Measurements from ENCODE around the gene HMCN2. TPM values are rescaled to one million over a fixed set of nuclear protein-coding genes. Genes with fewer than 3 reads are reported as not detected.

Gene HMCN2
- total RNA-seq, 2 donors from 2014 or later = not detected

DNA sequence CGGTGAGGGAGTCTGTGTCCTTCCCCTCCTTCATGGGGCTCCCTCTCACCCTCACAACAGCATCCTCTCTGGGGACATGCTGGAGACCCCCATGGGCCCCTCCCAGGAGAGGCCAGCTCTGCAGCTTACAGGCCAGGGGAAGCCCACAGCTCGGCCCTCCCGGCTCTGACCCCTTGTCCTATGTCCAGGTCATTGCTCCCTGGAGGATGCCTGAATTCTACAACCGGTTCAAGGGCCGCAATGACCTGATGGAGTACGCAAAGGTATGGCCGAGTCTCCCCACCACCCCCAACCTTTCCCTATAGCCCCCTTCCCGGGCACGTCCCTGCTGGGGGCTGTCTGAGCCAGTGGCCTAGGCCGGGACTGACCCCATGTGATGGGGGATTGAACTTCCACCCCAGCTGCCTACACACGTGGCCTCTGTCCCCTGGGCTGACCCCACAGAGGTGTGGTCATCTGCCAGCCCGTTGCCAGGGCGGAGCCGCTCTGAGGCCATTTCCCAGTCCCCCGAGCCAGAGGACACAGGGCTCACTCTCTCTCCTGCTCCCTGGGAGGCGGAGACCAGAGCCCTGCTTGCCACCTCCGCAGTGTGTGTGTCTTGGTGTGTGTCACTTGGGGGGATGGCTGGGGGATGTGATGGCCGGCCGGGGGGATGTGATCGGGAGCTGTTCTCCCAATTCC is 201.1 kb downstream of the HMCN2 start:
- H3K27me3 Mint-ChIP-seq = peaks cover 24% of the 10 kb centered on the region
- no peak for ATAC-seq (replicated peaks)
- no peaks in the 10 kb centered on the region for H3K9me3 Mint-ChIP-seq
- H3K4me3 Mint-ChIP-seq = no peak overlapping the region
- H3K27ac Mint-ChIP-seq = no peak overlapping the region
- no peaks in the 10 kb centered on the region for H3K4me1 Mint-ChIP-seq
- H3K36me3 Mint-ChIP-seq (ENCODE audit: low read depth) = no peaks in the 10 kb centered on the region

DNA sequence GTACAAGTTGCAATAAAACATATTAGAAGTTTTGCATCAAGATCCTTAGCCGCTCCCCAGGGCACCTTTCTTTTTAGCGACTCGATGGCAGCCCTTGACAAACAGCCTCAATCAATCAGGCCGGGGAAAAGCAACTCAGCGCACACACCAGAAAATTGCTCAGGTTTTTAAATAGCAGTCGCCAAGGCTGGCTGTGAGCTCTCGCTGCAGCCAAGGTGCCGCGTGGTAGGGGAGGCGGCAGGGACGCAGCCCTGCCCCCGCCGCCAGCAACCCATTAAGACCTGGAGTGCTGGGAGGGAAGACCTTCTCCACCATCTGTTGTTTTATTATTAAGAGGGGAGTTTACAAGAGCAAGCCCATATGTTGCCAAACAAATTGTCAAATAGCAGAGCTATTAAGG is 201.8 kb downstream of the HMCN2 start:
- no peak overlapping the region for H3K4me3 Mint-ChIP-seq
- H3K27me3 Mint-ChIP-seq = peaks cover 27% of the 10 kb centered on the region
- no peaks in the 10 kb centered on the region for H3K4me1 Mint-ChIP-seq
- ATAC-seq (replicated peaks) = no peak
- no peaks in the 10 kb centered on the region for H3K36me3 Mint-ChIP-seq (ENCODE audit: low read depth)
- no peak overlapping the region for H3K27ac Mint-ChIP-seq
- no peaks in the 10 kb centered on the region for H3K9me3 Mint-ChIP-seq

DNA sequence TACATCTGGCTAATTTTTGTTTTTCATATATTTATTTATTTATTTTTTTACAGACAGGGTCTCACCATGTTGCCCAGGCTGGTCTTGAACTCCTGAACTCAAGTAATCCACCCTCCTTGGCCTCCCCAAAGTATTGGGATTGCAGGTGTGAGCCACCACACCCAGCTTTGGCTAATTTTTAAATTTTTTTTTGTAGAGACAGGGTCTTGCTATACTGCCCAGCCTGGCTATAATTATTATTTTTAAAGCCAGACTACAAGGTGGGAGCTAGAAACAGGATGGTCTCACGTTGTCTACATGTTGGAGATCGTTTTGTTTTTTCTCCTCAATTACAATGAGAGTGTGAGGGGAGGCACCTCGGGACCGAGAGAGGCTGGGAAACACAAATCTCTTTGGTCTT is 203.0 kb downstream of the HMCN2 start:
- Mint-ChIP-seq H3K9me3 (no peaks in the 10 kb centered on the region), H3K27ac (no peak overlapping the region), H3K36me3 (ENCODE audit: low read depth) (no peaks in the 10 kb centered on the region), H3K4me3 (no peak overlapping the region), H3K4me1 (no peaks in the 10 kb centered on the region), H3K27me3 (peaks cover 27% of the 10 kb centered on the region)
- no peak for ATAC-seq (replicated peaks)

DNA sequence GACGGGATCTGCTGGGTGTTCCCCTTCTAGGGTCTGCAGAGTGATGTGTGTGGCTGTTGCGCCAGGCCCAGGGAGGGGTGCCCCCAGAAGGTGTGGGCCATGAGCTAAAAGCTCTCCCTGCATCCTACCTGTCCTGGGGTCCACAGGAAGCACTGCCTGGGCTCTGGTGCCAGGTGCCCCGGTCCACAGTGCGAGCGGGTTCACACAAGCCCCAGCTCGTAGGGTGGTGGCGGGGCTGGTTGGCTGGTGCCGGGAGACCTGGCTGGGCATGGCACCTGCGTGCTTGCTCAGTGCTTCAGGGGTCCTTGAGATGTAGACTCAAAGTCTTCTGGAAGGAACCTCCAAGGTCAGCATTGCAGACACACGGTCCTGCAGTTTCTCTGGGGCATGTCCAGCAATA is 204.7 kb downstream of the HMCN2 start:
- Mint-ChIP-seq H3K27me3 (peaks cover 26% of the 10 kb centered on the region), H3K27ac (no peak overlapping the region), H3K36me3 (ENCODE audit: low read depth) (no peaks in the 10 kb centered on the region), H3K9me3 (no peaks in the 10 kb centered on the region), H3K4me3 (no peak overlapping the region), H3K4me1 (no peaks in the 10 kb centered on the region)
- no peak for ATAC-seq (replicated peaks)

DNA sequence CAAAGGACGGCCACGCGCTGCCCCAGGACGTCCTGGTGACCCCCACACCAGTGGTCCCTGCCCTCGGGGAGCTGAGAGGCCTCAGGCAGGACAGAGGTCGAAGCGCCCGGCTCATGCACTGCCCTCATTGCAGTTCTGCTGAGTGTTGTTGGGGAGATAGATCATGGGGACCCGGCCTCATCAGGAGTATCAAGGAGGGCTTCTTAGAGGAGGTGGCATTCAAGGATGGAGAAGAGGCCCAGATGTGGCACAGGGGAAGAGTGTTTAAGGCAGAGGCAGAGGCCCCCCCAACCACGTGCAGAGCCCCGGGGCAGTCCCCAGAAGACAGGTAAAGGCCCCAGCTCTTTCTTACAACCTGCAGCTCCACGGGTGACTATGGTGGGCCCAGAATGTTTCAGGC is 205.4 kb downstream of the HMCN2 start:
- Mint-ChIP-seq H3K4me1 (no peaks in the 10 kb centered on the region), H3K36me3 (ENCODE audit: low read depth) (no peaks in the 10 kb centered on the region), H3K27me3 (peaks cover 30% of the 10 kb centered on the region), H3K27ac (no peak overlapping the region), H3K4me3 (no peak overlapping the region), H3K9me3 (no peaks in the 10 kb centered on the region)
- no peak for ATAC-seq (replicated peaks)

DNA sequence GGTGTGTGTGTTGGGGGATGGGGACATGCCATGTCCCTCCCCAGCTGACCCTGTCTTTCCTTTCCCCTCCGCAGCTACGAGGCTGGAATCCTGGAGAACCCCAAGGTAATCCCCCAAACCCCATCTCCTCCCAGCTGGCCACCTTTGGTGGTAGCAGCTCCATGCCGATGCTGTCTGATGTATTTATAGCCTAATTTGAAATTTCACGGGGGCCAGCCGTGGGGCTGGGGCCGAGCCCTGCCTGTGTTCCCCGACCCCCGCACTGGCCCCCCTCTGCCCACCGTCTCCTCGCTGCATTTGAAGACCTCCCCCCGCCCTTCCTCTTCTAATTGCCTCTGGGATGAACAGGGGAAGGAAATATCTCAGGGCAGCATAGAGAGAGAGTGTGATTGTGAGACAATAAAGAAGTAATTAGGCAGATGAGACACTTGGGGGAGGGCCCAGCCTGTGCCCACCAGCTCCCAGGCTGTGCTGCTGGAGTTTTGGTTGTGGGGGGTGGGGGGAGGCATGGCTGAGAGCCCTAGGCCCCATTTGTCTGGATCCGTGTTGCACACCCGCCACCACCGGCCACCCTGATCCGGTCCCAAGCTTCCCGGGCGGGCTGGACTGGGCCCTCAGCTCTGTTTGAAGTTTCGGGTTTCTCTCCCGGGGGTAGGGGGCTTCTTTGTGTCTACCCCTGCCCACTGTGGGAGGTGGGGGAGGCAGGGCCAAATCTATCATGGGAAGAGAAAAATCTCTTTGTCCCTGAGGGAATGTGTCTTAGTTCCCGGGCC is 206.0 kb downstream of the HMCN2 start:
- peaks cover 30% of the 10 kb centered on the region for H3K27me3 Mint-ChIP-seq

DNA sequence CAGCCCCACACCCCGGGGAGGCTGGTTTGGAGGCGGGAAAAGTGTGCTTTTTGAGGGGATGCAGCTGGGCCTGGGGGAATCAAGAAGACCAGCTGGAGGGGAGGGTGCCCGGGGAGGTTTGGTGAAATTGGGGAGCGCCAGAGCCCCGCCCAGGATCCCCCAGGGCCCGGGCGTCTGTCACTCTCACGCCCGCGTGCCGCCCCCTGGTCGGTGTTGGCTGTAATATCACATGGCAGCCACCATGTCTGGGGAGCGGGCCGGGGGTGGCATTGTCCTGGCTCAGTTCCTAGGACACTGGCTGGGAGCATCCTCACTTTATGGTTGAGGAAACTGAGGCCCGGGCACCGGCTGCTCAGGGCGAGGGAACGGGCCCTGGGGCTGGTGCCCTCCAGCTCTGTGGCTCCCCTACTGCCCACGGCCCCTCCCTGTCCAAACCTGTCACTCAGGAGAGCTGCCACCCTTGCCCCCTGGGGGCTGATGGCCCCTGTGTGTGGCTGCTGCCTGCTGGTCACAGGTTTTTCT is 206.7 kb downstream of the HMCN2 start:
- Mint-ChIP-seq H3K4me3 (no peak overlapping the region), H3K27ac (no peak overlapping the region), H3K9me3 (no peaks in the 10 kb centered on the region), H3K27me3 (peaks cover 30% of the 10 kb centered on the region), H3K4me1 (no peaks in the 10 kb centered on the region), H3K36me3 (ENCODE audit: low read depth) (no peaks in the 10 kb centered on the region)
- no peak for ATAC-seq (replicated peaks)

More for the DNA sequence above, 206.0 kb downstream of the HMCN2 start:
- no peaks in the 10 kb centered on the region for H3K4me1 Mint-ChIP-seq
- H3K27ac Mint-ChIP-seq = no peak overlapping the region
- no peak for ATAC-seq (replicated peaks)
- H3K9me3 Mint-ChIP-seq = no peaks in the 10 kb centered on the region
- H3K36me3 Mint-ChIP-seq (ENCODE audit: low read depth) = no peaks in the 10 kb centered on the region
- H3K4me3 Mint-ChIP-seq = no peak overlapping the region

DNA sequence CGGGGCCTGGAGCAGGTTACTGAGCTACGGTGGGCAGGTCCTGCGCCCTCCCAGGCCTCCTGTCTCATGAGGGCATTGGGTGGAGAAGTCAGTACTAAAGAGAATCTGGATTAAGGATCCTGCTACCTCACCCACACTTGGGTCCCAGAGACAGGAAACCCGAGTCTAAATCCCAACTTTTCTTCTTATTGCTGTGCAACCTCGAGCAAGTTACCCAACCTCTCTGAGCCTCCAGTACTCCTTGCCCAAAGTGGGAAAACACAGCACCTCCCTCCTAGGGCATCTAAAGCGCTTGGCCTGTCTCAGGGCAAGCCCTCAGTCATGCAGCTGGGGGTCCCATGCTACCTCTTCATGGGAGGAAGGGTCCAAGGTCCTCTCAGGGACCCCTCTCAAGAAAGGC is 207.4 kb downstream of the HMCN2 start:
- no peak for ATAC-seq (replicated peaks)
- no peak overlapping the region for H3K4me3 Mint-ChIP-seq
- H3K4me1 Mint-ChIP-seq = no peaks in the 10 kb centered on the region
- H3K9me3 Mint-ChIP-seq = no peaks in the 10 kb centered on the region
- no peak overlapping the region for H3K27ac Mint-ChIP-seq
- peaks cover 22% of the 10 kb centered on the region for H3K27me3 Mint-ChIP-seq
- H3K36me3 Mint-ChIP-seq (ENCODE audit: low read depth) = no peaks in the 10 kb centered on the region

DNA sequence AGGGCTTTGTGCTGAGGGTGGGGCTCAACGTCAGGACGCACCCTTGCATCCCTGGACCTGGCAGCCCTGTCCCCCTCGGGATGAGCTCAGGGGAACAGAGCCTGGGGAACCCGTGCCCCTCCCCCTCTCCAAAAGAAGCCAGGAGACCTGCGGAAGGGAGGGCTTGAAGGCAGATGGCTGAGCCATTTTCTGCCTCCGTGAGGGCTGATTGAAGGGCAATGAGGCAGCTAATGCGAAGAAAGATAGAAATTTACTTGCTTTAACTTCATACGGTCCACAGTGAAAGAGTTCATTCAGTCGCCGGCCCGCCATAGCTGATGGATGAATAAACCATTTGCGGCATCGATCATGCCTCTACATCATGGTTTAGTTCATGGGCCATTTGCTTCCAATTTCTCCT is 208.0 kb downstream of the HMCN2 start:
- Mint-ChIP-seq H3K9me3 (no peaks in the 10 kb centered on the region), H3K4me1 (no peaks in the 10 kb centered on the region), H3K4me3 (no peak overlapping the region), H3K36me3 (ENCODE audit: low read depth) (no peaks in the 10 kb centered on the region), H3K27me3 (peaks cover 22% of the 10 kb centered on the region), H3K27ac (no peak overlapping the region)
- no peak for ATAC-seq (replicated peaks)

DNA sequence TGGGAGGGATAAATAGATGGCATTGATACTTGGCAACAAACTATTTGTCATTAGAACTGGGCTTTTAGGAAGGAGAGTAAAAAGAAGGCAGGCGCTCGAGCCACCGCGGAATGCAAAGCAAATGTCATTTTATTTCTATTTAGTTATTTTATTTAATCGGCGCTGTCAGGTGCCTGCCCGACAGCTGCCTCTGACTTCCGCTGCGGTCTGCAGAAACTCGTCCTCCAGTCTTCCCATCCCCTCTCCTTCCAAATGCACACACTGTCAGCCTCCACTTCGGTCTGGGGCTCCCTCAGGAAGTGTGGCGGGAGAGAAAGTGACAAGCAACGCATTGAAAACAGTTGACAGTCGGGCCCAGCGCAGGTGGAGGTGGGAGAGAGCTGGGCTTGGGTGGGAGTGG is 208.5 kb downstream of the HMCN2 start:
- Mint-ChIP-seq H3K4me3 (no peak overlapping the region), H3K27me3 (peaks cover 19% of the 10 kb centered on the region), H3K27ac (no peak overlapping the region), H3K36me3 (ENCODE audit: low read depth) (no peaks in the 10 kb centered on the region), H3K4me1 (no peaks in the 10 kb centered on the region), H3K9me3 (no peaks in the 10 kb centered on the region)
- no peak for ATAC-seq (replicated peaks)

DNA sequence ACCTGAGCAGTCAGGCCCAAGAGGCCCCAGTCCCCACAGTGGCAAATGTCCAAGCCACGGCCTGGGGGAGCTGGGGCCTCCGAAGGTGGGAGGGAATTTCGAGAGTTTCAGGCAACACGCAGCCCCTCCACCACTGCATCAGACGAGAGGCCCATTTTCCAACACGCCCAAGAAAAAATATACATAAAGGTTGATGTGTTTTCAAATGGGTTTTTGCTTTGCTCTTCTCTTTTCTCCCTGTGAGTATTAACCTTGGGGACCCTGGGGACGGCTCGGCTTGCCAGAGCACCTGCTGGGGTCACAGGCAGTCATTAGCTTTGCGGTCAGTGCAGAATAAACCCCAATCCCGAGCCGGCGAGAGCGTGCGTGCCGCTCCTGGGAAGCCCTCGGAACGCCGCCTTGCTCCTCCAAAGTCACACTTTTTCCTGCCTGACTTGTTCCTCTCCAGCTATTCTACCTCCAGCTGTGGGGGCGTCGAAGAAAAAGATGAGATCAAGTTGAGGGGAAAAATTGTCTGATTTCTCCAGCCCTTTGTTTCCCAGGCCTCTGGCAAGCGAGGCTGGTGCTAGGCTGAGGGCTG is 210.7 kb downstream of the HMCN2 start:
- Mint-ChIP-seq H3K4me3 (no peak overlapping the region), H3K9me3 (no peaks in the 10 kb centered on the region), H3K27me3 (peaks cover 14% of the 10 kb centered on the region), H3K4me1 (no peaks in the 10 kb centered on the region), H3K36me3 (ENCODE audit: low read depth) (no peaks in the 10 kb centered on the region), H3K27ac (no peak overlapping the region)
- no peak for ATAC-seq (replicated peaks)

DNA sequence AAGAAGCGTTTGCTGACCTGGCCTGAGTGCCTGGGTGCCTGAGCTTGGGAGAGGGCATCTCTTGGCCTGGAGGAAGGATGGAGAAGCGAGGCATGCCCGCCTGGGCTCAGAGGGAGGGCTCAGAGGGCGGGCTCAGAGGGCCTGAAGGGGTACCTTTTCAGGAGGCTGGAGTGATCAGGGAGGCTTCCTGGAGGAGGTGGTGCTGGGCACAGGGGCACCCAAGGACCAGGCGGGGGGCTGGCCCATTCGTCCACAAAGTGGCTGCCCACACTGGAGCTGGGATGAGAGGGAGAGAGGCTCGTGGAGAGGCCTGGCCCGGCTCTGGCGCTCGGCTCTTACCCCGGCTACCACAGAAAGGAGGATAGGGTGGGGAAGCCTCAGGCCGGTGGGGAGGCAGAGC is 212.0 kb downstream of the HMCN2 start:
- no peaks in the 10 kb centered on the region for H3K4me1 Mint-ChIP-seq
- H3K27ac Mint-ChIP-seq = no peak overlapping the region
- no peaks in the 10 kb centered on the region for H3K9me3 Mint-ChIP-seq
- ATAC-seq (replicated peaks) = no peak
- H3K4me3 Mint-ChIP-seq = no peak overlapping the region
- peaks cover 7% of the 10 kb centered on the region for H3K27me3 Mint-ChIP-seq
- H3K36me3 Mint-ChIP-seq (ENCODE audit: low read depth) = no peaks in the 10 kb centered on the region

DNA sequence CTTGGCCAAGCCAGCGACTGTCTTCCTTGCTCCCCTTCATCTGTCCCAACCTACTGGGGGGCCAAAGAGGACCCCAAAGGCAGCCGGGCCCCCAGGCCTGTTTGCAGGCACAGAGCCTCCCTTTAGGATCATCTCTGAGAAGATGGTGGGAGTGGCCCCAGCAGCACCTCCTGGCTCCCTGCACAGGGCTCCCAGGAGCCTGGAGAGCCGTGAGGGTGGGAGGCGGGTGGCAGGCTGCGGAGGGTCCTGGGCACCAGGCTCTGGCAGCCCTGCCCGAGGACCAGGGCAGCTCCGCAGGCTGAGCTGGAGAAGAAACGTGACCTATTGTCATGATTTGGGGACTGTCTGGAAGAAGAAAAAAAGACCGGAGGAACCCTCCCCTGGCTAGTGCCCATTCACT is 212.6 kb downstream of the HMCN2 start:
- H3K4me3 Mint-ChIP-seq = no peak overlapping the region
- no peak for ATAC-seq (replicated peaks)
- no peak overlapping the region for H3K27ac Mint-ChIP-seq
- no peaks in the 10 kb centered on the region for H3K36me3 Mint-ChIP-seq (ENCODE audit: low read depth)
- no peaks in the 10 kb centered on the region for H3K9me3 Mint-ChIP-seq
- no peaks in the 10 kb centered on the region for H3K4me1 Mint-ChIP-seq
- peaks cover 12% of the 10 kb centered on the region for H3K27me3 Mint-ChIP-seq

DNA sequence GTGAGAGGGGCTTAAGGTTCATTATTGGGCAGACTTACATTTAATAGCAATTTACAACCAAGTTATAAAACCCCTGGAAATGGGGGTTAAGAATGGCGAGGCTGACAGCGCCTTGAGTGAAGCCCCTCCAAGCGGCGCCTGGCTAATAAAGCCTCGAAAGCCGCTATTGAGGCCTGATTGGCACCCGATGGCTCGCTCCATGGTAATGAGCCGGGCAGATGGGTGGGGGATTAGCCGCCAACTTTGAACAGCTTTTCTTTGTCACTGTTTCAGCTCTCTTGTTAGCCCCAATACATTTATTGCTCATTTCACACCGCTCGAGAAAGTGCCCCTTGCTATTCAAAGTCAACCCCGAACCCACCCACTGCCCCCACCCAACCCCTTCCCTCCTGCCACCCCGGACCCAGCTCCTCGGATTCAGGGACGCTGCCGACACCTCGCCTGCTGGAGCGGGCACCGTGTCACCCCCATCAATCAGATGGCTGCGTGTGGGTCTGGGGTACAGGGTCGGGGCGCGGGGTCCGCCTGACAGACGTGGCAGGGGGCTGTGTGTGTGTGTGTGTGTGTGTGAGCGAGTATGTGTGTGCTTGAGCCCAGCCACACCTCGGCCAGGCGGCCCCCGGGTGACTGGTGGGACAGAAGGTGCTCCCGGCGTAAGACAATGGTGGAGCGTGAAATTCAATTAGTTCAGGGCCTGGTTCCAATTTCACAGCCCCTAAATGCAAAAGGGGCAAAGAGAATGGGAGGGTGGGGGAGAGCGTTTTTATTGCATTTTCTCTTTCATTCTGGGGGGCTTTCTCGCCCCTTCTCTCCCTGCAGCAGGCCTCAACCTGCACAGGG is 213.4 kb downstream of the HMCN2 start:
- ATAC-seq (replicated peaks) = no peak
- no peak overlapping the region for H3K27ac Mint-ChIP-seq
- H3K4me1 Mint-ChIP-seq = no peaks in the 10 kb centered on the region
- H3K4me3 Mint-ChIP-seq = no peak overlapping the region
- no peaks in the 10 kb centered on the region for H3K36me3 Mint-ChIP-seq (ENCODE audit: low read depth)
- H3K9me3 Mint-ChIP-seq = no peaks in the 10 kb centered on the region
- peaks cover 20% of the 10 kb centered on the region for H3K27me3 Mint-ChIP-seq

Measured in activated T-helper 17 cell treated with anti-CD3 and anti-CD28 coated beads, Interleukin-2, amount 50 U/mL, for 72 hours (primary cell).